Measurements from ENCODE around the gene ZNF287.

DNA sequence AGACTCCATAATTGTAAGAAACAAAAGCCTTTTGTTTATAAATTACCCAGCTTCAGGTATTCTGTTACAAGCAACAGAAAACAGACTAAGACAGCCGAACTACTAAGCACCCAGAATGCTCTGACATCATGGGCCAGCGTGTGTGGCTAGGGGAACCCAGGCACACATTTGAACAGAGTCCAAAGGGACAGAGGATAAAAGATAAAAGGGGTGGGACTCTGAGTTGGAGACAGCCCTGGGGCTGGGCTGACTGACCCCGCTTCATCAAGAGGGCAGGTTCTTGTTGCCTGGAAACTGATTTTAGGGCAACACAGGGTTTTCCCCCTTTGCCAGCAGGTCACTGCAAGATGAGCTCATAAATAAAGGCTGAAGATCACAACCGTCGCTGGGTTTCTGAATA, 30.5 kb upstream of the ZNF287 start:
- TF ChIP-seq EZH2 (IDR thresholded peaks at IDR 0.05) = no peak
- no peak for TF ChIP-seq POLR2AphosphoS5 (IDR thresholded peaks at IDR 0.05; ENCODE audit: borderline replicate concordance, low read depth, low read length)

Data from SK-N-MC (cell line).